Suppressor macrophage treated with lipopolysaccharide for 4 hours (primary cell): Measurements from ENCODE around the gene ATP13A5.

ENCODE experiments used
- DNase-seq: peaks from one replicate; pipeline ENCODE4 v3.0.0-alpha.2; 2020

ATP13A5 gene, protein sequence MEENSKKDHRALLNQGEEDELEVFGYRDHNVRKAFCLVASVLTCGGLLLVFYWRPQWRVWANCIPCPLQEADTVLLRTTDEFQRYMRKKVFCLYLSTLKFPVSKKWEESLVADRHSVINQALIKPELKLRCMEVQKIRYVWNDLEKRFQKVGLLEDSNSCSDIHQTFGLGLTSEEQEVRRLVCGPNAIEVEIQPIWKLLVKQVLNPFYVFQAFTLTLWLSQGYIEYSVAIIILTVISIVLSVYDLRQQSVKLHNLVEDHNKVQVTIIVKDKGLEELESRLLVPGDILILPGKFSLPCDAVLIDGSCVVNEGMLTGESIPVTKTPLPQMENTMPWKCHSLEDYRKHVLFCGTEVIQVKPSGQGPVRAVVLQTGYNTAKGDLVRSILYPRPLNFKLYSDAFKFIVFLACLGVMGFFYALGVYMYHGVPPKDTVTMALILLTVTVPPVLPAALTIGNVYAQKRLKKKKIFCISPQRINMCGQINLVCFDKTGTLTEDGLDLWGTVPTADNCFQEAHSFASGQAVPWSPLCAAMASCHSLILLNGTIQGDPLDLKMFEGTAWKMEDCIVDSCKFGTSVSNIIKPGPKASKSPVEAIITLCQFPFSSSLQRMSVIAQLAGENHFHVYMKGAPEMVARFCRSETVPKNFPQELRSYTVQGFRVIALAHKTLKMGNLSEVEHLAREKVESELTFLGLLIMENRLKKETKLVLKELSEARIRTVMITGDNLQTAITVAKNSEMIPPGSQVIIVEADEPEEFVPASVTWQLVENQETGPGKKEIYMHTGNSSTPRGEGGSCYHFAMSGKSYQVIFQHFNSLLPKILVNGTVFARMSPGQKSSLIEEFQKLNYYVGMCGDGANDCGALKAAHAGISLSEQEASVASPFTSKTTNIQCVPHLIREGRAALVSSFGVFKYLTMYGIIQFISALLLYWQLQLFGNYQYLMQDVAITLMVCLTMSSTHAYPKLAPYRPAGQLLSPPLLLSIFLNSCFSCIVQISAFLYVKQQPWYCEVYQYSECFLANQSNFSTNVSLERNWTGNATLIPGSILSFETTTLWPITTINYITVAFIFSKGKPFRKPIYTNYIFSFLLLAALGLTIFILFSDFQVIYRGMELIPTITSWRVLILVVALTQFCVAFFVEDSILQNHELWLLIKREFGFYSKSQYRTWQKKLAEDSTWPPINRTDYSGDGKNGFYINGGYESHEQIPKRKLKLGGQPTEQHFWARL

DNA sequence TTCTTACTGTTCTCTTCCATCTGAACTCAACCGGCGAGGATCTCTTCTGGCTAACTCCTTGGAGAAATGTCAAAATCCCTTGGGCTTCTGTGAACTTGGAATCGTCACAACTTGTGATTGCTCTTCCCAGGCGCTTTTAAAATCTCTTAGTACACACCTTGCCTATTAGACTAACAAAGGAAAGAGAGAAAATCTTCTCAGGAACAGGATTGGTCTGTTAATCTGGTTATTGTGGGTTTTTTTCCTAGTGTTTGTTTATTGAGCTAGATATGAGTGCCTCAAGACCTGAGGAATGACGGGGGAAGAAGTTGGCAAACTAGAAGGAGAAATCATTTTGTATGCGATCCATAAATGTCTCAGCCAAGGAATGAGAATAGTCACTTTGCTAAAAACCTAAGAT is at the start of gene ATP13A5:
Gene ATP13A5 (minus strand): TSS at position 48 of the 400 bp plus-strand sequence. CDS start 28 bp downstream, at position 20.
- DNase-seq, result no peak

DNA sequence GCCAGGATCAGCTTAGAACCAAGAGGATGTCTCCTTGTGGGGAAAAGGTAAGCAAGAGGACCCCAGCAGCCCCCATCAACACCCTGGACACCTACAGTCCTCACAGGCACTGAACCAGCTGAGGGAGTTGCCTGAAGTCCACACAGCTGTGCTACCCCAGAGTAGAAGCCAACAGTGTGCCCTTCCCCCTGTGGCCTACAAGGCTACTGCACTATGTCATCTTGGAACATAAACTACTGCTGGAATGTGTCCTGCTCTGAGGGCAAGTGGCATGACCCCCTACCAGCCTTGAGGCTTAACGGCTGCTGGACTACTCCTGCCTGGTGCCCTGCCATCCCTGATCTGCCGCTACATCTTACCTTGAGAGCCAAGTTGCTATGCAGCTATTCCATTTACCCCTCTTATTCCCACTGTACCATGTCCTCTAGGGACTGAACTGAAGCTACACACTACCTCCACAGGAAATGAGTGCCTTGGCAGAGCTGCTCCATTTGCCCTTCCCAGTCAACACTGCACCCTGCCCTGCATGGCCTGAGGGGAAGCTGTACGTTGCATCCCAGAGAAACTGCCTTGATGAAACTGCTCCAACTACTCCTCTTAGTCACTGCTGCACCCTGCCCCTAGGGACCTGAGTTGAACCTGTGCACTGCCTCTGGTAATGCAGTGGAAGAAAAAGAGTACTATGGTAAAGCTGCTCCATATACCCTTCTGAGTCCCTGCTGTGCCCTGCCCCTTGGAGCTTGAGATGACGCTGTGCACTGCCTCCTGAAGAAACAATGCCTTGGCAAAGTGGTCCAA is 40.2 kb upstream of the ATP13A5 start:
- DNase-seq, result no peak

DNA sequence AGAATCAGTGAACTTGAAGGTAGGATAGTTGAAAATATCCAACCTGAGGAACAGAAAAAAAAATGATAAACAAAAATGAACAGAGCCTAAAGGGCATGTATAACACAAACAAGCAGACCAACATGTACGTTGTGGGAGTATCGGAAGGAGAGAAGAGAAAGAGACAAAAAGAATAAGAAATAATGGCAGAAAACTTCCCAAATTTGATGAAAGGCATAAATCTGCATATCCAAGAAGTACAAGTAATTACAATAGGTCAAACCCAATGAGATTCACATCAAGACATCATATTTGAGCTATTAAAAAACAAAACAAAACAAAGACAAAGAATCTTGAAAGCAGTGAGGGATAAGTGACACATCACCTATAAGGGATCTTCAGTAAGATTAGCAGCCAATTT is 38.1 kb upstream of the ATP13A5 start:
- DNase-seq, result no peak

DNA sequence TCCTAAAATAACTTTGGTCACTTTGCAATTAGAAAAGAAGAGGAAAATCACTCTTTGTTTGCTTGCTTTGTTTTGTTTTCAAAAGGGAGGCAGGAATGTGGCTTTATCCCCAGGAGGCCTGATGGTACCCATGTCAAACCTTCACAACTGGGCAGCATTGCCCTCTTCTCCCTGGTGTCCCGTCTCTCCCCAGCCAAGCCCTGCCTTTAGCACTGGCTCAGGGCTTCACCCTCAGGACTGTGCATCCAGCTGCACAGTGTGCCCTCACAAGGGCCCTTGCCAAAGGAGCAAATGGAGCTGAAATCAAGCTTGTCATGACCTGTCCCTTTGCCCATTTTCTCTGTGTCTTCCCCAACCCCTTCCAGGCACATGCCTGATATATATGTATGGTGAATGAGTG is 29.1 kb upstream of the ATP13A5 start:
- DNase-seq, result no peak

DNA sequence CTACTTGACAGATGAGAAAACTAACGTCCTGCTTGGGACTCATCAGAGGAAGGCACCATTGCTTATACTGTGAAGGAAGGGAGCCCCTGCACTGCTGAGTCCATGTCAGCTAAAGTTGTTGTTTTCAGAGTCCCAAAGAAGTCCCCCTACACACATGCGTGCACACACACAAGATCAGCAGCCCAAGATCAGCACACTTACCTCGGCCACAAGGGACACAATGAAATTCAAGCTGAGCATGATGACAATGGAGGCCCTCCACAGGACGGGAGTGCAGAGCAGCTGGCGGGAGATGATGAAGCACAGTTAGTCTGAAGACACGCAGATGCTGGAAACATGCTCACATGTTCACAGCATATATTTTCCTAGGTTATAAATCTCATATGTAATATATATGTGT is 28.6 kb upstream of the ATP13A5 start:
- no peak for DNase-seq

DNA sequence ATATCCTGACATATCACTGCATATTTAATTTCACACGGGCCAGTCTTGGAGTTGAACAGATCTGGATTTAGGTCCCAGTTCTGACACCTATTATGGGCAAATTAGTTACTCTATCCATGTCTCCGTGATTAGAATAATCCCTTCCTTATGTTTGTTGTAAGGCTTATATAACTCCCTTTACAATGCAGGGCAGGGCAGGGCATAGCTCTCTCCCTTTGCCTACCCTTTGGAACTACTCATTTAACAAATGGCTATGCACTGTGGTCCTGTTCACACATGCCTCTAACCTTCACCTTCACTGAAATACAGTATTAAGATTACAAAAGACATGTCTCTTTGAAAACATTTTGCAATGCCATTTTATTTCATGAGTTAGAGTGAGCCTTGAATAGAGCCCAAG is 24.8 kb upstream of the ATP13A5 start:
- DNase-seq, result no peak

DNA sequence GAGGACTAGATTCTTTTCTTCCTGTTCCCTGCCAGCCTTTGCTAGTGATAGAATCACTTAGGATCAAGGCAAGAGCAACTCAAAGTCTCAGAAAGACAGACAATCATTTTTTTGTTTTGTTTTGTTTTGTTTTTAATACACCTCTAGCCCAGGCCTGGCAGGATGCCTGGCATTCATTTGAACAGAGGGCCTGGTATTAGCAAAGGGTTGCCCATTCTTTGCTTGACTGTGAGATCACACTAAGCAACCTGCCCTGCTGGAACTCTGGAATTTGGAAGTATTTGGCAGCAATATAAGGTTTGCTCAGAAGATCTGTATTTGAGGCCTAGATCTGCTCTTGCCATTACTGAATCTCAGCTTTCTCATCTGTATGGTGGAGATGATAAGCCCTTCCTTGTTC is 21.8 kb upstream of the ATP13A5 start:
- no peak for DNase-seq

DNA sequence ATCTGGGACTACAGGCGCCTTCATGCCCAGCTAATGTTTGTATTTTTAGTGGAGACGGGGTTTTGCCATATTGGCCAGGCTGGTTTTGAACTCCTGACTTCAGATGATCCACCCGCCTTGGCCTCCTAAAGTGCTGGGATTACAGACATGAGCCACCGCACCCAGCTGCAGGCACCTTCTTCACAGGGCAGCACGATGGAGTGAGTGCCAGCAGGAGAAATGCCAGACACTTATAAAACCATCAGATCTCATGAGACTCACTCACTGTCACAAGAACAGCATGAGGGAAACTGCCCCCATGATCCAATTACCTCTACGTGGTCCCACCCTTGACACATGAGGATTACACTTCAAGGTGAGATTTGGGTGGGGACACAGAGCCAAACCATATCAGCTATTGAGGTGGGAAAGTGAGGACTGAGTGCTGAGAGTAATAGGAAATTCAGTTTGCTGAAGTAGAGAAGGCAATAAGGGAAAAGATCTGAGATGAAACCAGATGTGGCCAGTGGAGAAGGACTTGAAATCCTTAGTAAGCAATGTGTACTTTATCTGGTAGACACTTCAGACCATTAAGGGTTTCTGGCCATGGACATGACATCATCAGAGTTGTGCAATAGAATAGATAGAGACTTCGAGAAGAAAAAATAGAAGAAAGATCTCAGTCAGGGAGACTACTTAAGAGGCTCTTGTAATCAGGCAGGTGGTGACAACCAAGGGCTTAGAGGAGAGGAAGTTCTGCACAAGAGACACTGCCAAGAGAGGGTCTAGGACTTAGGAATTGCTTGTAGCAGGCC is 18.1 kb upstream of the ATP13A5 start:
- DNase-seq, result no peak

DNA sequence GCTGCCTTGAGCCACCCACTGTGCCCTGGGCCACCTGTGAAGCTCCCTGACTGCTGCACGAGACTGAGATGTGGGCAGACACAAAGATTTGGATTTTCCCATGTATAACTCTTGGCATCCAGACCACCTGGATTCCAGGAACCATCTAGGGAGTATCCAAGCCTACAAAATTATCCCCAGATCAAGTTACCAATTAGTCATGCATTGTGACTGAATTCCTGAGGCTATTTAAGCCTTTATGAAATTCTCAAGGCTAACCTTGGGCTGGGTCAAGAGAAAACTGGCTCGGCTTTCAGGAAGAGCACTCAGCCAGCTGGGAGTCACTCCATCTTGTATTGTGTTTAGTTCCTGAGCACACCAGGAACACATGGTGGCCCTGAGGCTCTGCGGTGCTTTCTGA is 13.3 kb upstream of the ATP13A5 start:
- DNase-seq, result no peak

DNA sequence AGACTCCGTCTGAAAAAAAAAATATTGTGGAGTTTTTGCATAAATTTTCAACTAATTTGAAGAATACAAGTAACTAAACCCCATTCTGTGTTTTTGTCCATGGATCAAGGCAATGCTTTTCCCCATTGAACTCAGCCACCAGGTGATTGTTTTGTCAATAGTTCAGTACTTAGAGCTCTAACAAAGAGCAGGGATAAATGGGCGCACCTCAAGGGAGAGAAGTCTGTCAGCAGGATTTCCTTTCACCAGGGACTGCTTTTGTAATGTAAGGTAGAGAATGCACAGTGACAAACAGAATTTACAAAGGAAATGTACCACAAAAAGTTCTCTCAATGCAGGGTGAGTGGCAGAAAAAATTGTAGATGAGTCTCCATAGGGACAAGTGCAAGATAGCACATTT is 10.8 kb upstream of the ATP13A5 start:
- no peak for DNase-seq

DNA sequence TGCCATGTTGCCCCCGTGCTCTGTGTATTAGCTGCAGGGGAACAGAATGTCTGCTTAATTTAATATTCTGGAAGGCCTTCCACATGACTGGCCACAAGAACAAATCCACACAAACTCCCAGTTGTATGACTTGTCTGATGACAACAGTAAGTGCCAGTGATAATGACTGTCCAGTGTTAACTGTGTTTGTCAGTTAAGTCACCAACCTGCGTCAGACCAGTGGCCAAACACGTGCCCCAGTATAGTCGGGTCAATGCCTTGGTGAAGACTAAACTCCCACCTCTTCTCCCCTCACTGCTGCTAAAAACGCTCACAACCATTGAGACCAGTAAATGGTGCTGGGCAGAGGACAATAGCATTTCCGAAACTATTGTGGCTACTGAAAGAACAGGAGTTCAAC is 9.8 kb upstream of the ATP13A5 start:
- no peak for DNase-seq

DNA sequence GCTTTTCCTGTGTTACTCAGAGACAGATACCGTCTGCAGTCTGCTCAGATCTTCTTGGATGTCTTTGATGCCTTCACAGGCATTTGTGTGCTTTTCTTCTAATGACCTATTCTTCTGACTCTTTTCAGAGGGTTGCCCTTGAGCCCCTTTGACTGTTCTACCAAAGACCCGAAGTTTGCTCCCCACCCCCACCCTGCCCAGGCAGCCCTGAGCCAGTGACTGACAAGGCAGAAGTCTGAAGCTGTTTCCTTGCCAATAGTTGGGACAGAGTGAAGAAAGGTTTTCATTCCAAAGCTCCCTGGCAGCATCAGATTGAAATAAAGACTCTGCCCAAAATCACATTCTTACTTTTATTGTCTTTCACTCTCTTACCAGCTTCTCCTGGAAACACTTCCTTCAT is 9.0 kb upstream of the ATP13A5 start:
- DNase-seq, result no peak

DNA sequence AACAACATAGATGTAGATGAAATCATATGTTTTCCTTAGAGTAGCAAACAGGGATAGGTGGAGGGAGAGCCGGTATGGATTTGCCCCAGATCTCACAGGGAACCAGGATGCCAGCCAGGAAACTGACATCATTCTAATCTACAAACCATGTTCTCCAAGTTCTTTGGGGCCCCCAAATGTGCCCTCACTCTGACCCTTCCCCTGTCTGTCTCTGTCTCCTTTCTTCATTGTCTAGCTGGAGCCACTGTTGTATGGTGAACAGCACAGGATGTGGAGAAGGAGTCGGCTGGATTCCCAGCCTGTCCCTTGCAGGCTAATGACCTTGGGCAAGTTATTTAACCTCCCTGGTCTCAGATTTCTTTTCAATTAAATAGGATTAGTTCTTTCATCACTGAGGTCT is 962 bp downstream of the ATP13A5 start:
- DNase-seq, result no peak

DNA sequence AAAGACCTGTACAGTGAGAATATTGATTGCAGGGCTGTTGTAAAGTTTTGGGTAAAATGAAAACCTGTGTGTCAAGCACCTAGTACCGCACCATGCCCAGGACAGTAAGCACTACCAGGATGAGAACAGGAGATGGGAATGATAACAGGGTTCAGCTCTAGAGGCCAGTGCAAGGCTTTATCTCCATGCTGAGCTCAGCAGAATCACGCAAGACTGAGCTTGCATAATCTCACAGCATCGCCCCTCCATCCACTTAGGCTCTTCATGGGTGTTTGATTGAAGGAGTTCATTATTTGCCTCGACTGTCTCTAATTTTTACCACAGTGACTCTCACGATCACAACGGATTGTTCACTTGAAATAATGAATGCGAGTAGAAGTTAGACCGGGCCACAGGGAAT is 2.9 kb downstream of the ATP13A5 start:
- DNase-seq, result no peak

DNA sequence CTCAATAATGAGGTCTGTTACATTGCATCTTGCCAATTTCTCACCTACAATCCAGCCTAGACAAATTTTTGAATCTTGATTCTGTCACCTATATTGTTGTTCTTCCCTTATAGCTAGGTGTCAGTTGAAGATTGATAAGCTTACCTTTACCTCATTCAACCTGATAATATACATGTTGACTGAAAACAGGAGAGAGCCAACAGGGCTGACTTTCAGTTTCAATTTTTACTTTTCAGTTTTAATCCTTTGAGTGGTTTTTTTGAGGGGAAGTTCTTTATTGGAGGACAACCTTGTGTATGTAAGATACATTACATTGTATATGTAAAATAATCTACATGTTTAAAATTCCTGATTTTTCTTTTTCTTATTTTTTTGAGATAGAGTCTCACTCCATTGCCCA is 5.8 kb downstream of the ATP13A5 start:
- no peak for DNase-seq

DNA sequence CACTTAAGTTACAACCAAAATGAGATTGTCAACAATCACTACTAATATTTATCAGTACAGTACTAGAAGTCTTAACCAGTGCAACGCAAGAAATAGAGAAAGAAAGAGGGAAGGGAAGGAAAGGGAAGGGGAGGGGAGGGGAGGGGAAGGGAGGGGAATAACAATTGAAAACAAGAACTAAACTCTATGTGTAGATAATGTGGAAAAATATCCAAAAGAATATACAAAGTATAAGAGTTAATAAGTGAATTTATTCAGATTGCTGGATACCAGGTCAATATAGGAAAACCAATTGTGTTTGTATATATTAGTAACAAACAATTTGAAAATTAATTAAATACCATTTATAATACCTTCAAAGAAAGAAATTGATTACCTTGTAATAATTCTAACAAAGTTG is 10.7 kb downstream of the ATP13A5 start:
- DNase-seq, result no peak

DNA sequence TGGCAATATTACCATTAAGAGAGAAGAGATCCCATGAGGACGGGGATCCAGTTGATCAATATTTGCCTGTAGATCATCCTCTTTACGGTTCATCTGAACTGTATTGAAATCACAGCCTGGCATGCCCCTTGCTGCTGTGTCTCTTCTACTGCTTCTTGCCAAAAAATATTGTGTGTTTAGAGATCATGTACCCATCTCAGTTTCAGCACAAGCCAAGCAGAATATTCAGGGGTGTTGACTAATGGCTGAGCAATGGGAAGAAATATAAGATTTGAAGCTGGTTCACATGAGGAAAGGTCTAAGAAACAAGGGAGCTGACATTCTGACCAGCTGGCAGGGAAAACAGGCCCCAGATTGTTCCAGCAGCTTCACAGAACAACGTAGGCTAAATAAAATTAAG is 21.3 kb downstream of the ATP13A5 start:
- DNase-seq, result no peak

DNA sequence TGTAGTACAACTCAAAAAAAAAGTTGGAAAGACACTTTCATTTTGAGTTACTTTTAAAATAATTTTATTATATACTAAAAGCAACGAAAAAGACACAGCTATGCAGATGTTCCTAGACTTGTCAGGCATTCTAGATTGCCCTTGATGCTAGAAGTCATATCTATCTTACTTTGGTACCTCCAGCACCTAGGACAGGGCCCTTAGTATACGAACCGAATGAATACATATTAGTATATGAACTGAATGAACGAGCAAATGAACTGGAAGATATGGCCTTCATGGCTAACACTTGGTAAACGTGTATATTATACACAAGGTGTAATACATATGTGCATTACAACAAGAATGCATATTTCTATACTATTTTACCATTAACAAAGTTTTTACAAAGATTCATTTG is 24.1 kb downstream of the ATP13A5 start:
- DNase-seq, result no peak

DNA sequence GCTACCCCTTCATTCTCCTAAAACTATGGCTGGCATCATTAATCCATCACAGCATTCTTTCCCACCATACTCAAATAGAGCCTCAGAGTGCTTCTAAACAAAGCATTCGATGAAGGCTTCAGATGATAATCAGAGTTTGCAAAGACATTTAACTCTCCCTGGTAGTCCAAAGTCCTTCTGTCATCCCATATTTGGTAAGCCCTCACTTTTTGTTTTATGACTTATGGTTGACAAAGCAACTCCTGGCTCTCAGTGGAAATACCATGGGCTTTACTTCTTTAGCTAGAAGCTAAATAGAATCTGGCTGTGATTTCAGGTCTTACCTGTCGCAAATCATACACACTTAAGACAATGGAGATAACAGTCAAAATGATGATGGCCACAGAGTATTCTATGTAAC is 27.8 kb downstream of the ATP13A5 start:
- DNase-seq, result no peak

DNA sequence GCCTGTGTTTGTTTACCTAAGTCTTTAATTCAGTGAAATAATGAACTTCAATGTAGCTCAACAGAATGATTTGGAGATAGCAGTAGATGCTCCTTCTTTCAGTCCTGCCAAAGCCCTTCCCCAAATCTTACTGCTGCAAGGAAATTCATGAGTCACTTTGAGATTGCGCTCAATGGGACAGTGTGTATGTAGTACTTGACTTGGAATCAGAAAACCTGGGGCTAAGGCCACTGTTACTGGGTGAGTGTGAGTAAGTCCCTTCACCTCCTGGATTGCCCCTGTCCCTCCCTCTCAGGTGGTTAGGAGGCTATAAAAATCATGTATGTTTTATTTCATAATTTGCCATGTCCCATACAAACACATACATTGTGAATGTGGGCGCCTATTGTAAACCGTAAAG is 29.9 kb downstream of the ATP13A5 start:
- no peak for DNase-seq
